Endothelial cell of hepatic sinusoid (primary cell): Measurements from ENCODE around the gene PMEPA1.

Experiments
- in situ Hi-C: cut with HindIII; loops from 2 replicates; pipeline ENCODE4 v1.10.0; 2017; ENCODE audit warnings: low sequenced_read_pairs

Gene PMEPA1

GRCh38 chr20:57712851-57713504 is 3.2 kb upstream of the PMEPA1 start:
- in situ Hi-C loops, result no loop called here

DNA sequence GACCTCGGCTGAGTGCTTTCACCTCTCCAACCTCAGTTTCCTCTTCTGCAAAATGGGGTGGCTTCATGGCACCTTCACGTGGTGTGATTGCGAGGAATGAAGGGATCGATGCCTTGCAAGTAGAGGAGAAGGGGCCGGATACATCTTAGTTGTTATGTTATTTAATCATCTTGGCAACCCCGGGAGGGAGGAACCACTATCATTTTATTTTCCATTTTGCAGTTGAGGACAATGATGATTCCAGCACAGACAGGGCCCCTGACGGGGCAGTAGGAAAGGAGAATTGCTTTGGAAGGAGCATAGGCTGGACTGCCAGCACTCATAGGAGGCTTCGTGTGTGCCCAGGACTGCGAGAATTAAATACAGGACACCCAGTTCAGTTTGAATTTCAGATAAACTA is 2.5 kb upstream of the PMEPA1 start:
- in situ Hi-C loops, result no loop called here

DNA sequence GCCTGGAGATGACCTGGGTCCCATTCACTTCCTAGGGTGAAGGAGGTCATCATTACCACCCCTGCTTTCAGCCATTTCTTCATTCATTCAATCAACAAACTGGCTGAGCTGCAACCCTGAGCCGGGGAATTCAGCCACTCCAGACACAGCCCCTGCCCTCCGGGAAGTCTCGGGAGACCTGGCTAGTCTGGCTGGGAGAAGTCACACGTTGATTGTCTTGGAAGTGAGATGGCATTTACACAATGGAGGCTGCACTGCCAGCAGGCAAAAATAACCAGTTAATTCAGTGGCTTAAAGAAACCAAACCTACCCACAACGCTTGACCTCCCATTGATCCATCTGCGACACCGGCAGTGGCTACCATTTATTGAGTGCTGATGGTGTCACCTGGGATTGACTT is 2.0 kb upstream of the PMEPA1 start:
- in situ Hi-C loops, result no loop called here

GRCh38 chr20:57711311-57711712 is 1.5 kb upstream of the PMEPA1 start:
- in situ Hi-C loops, result no loop called here

DNA sequence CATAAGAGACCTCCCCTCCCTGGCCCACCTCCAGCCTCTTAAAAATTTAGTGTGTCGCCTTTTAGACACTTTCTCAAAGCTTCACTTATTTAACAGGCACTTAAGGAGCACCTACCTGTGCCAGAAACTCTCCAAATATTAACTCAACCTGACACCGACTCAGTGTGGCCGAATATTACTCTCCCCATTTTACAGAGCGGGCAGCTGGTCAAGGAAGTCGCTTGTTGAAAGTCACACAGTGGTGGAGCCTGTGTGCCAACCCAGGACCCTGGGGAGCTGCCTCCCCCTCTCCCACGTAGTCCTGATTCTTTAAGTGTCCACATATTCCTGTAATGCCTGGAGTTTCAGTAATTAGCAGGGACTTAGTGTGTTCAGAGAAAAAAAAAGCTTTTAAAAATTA is 1.0 kb upstream of the PMEPA1 start:
- in situ Hi-C loops, result no loop called here

- in situ Hi-C loops, result no loop called here
Observed at GRCh38 chr20:57708694-57709673, 831 bp downstream of the PMEPA1 start.

DNA sequence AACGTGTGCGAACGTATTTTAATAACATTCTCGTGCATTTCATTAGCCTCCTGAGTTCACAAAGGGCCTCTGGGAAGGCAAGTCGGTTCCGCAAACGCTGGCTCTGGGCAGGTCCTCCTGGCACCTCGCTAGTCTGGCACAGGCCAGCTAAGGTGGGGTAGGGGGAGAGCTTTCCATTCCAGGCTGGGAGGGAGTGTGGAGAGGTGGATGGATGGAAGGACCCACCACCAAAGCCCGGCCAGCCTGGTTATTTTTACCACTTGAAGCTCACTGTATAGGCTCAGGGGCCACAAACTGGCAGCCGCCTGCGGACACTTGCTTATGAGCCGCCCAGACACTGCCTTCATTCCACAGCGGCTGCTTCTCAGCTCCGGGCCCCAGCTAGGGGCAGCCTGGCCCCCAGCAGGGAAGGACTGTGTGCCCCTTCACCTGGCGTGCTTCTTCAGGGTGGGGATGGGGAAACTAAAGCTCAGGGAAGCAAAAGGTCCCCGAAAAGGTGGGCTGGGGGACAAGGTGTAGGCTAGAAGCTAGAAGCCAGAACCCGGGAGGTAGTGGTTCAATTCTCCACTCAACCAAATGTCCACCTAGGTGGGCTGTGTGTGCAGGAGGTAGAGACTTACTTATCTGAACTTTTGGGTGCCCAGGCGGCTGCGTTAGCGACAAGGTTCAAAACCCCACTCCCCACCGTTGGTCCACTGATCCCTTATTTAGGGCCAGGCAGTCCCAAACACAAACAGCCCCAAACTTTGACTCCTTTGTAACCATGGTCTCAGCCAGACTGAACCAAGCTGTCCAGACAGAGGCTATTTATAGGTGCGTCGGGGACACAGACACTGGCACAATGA is 1.7 kb downstream of the PMEPA1 start:
- in situ Hi-C loops, result no loop called here

DNA sequence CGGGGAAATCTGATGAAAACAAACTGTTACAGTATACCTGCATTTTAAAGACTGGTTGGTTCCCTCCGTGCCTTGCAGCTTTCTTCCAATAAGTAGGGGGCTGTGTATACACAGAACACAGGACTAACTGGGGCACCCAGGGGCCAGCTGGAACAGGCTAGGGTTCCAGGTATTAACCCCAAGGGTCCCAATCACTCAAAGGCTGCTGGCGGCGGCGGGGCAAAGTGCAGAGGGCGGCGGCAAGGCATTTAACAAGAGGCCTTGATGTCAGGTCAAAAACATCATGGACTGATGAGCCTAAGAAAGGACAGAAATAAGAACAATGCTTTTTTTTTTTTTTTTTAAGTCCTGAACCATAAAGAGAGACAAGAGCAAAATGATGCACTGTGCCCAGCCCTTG is 2.5 kb downstream of the PMEPA1 start:
- in situ Hi-C loops, result no loop called here

DNA sequence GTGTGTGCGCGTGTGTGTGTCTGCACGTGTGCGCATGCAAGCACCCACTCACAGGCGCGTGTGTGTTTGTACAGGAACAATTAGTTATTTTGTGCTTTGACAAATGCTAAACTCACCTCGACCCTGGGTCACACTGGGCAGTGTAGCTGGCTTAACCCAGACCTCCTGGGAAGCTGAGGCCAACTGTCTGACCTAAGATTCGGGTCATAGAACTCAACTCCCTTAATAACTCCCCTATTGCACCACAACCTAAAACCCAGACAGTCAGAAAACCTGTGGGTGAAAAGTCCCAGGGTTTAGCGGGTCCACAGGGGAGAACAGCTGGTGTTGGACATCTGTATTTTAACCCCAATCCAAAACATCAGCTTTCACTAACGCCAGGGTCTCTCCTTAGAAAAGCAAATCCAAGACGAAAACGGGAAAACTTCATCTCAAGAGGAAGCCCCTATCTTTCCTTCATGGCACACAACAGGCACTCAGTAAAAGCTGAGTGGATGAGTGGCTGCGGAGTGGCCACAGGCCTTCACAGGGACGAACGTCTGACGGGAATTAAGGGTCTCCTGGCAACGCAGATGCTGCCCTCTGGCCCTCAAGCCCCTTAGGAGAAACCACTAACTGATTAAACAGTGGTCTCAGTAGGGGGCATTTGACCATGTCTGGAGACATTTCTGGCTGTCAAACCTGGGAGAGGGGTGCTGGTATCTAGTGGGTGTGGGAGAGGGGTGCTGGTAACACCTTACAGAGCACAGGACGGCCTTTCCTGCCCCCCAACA is 4.5 kb downstream of the PMEPA1 start:
- in situ Hi-C loops, result no loop called here

DNA sequence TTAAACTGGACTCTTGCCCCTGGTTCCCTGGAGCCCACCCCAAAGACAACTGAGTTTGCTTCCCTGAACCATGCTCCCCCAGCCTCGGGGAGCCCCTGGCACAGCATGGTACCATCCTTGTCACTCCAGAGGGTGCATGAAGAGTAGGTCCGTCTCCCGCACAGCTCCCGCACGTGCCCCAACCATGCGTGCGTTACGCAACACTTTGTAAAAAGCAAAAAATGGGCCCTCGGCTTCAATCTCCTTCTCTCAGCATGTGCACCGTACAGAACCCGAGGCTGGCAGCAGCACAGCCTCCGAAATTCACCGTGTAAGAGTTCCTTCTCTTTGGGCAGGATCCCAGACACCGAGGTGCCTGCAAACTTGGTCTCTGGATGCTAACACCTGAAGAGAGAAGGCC is 5.6 kb downstream of the PMEPA1 start:
- in situ Hi-C loops, result no loop called here

DNA sequence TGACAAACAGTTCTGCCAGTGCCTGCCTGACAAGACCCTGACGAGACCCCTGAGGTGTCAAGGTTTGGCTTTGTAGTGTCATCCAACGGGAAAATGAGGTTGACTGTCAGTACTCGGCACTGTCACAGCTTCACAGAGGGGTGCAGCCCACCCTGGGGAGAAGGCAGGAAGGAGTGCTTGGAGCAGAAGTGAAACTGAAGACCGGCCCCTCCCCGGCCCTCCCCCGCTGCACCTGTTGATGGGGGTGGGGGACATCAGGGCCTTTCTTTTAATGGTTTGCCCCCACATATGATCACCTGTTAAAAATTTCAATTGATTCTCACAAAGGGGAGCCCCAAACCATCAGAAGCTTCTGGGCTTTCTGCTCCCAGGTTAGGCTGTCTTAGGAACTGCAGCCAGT is 6.8 kb downstream of the PMEPA1 start:
- in situ Hi-C loops, result no loop called here

GRCh38 chr20:57702521-57702920 is 7.3 kb downstream of the PMEPA1 start:
- in situ Hi-C loops, result no loop called here

- in situ Hi-C loops, result no loop called here
Observed at GRCh38 chr20:57702091-57702490, 7.7 kb downstream of the PMEPA1 start.

DNA sequence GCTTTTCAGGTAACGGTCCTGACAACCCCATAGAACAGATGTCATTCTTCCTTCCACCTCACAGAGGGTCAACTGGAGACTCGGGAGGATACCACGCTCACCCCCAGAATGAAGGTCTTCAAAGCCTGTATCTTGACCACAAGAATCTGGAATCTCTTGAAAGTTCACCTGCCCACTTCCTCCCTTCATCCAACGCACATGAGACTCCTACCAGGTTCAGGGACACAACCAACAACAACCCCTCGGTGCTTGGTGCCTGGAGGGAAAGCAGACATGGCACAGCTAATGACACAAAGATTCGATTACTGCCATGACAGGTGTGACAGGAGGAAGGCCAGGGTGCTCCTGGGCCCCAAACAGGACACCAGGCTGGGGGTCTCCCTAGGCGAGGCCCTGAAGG is 8.2 kb downstream of the PMEPA1 start:
- in situ Hi-C loops, result no loop called here

GRCh38 chr20:57701090-57701489 is 8.7 kb downstream of the PMEPA1 start:
- in situ Hi-C loops, result no loop called here

DNA sequence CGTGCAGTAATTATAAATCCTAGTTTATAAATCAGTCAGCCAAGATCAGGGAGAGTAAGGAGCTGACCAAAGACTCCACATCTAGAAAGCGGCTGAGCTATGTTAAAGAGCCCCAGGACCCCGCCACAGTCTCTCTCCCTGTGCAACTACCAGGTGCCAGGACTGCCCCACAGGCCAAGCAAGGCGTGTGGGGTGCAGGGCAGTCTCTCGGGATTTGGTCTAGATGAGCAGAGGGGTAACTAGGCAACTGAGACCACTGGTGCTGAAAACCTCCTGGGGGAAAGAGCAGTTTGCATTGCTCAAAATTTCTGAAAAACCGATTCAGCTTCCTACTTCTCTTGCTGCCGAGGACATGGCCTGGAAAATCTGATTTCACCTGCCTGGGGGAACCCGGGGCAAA is 10.4 kb downstream of the PMEPA1 start:
- in situ Hi-C loops, result no loop called here

DNA sequence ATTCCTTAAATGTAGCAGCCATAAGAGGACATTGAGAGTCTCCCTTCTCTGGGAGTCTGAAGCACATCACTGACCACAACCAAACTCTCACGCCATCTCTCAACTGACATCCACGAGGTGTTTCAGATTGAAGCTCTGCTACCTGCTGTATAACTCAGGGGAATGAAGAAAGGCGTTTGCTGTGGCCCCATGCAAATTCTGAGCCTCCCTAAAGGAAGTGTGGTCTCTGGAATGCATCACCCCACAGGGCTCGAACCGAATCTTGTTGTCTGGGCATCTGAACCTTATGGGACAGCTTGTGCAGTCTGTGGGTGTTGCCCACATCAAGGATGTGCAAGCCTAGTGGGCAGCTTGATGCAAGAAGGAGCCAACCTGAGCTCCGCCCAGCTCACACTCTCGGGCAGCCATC is 10.9 kb downstream of the PMEPA1 start:
- in situ Hi-C loops, result no loop called here

DNA sequence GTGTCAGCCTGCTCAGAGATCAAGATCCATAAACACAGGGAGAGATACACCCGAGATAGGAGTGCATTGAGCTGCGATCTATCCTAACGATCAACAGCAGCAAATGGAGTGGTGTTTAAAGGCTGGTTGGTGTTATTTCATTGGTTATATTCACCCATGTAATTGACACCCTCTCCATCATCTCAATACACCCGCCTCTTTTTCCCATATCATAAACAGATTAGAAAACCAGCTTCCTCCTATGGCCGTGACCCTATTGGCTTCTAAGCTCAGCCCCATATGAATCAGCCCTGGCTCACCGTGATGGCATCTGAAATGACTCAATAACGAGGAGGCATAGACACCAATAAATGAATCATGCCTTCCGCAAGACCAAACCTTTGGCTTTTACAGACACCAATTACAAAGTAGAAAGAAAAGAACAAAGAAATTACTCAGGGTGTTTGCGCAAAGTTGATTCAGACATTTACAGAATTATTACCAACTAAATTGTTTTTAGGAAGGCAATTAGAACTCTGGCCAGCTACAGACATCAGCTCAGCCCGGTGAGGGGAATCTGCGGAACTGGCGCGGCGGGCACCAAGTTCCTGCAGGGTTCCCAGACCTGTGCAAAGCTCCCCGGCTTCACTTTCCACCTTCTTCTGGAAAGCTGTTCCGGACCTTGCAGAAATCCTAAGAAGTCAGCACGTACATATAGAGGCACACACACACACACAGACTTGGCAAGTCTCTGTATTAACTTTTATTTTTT is 11.5 kb downstream of the PMEPA1 start:
- in situ Hi-C loops, result no loop called here

GRCh38 chr20:57697543-57697942 is 12.3 kb downstream of the PMEPA1 start:
- in situ Hi-C loops, result no loop called here

GRCh38 chr20:57696401-57696961 is 13.3 kb downstream of the PMEPA1 start:
- in situ Hi-C loops, result no loop called here
